HUES6 (cell line): Measurements from ENCODE around the gene ARHGAP12.

Source experiments
- H3K27ac ChIP-seq: 2 replicates; pipeline ENCODE4 v1.7.0; 2013; ENCODE audit warnings: low read depth, mild to moderate bottlenecking, low read length, inconsistent platforms
- H3K27me3 ChIP-seq: 2 replicates; pipeline ENCODE4 v1.6.1; 2013; ENCODE audit warnings: low read length; ENCODE audit not compliant: control insufficient read depth, insufficient read depth
- H3K36me3 ChIP-seq: 2 replicates; pipeline ENCODE4 v1.6.1; 2013; ENCODE audit warnings: low read length; ENCODE audit not compliant: control insufficient read depth, insufficient read depth
- H3K4me1 ChIP-seq: 2 replicates; pipeline ENCODE4 v1.6.1; 2013; ENCODE audit warnings: low read length; ENCODE audit not compliant: control insufficient read depth, insufficient read depth
- H3K4me3 ChIP-seq: 2 replicates; pipeline ENCODE4 v1.5.1; 2013; ENCODE audit warnings: low read depth, low read length
- H3K9ac ChIP-seq: one replicate; pipeline ENCODE4 v1.6.1; 2013; ENCODE audit warnings: mild to moderate bottlenecking, low read length
- H3K9me3 ChIP-seq: 2 replicates; pipeline ENCODE4 v1.6.1; 2013; ENCODE audit warnings: low read depth, low read length; ENCODE audit not compliant: control insufficient read depth, insufficient read depth

ARHGAP12 gene

DNA sequence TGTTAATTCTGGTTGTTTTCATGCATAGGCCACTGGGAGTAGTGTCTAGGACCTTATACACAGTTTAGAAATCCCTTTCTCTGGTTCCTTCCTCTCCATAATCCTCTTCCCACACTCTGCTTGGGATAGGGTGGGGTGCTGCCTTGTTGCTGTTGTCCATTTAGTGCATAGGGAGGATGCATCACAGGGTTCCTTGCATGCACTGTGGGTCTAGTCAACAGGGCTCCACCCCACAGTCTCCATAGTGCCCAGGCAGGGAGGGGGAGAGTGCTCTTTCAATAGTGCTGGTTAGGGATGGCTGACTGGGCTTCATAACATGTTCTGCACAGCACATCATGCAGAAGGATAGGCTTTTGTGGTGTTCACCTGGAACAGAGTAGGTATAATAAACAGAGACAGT lies 81.1 kb downstream of the ARHGAP12 start:
- no peak overlapping the region for H3K27ac ChIP-seq
- no peak overlapping the region for H3K9ac ChIP-seq
- no peak overlapping the region for H3K4me3 ChIP-seq
- no peaks in the 10 kb centered on the region for H3K9me3 ChIP-seq
- no peaks in the 10 kb centered on the region; the same call in 1 of the 2 replicates for H3K36me3 ChIP-seq
- no peaks in the 10 kb centered on the region for H3K27me3 ChIP-seq
- no peaks in the 10 kb centered on the region for H3K4me1 ChIP-seq

DNA sequence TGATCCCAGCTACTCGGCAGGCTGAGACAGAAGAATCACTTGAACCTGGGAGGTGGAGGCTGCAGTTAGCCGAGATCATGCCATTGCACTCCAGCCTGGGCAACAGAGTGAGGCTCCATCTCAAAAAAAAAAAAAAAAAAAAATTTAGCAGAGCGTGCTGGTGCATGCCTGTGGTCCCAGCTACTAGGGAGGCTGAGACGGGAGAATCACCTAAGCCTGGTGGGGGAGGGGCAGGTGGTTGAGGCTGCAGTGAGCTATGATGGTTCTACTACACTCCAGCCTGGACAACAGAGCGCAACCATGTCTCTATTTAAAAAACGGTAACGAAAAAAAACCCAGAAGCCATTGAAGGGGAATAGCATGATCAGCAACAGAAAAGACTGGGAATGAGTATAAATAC lies 89.9 kb downstream of the ARHGAP12 start:
- peaks cover 3% of the 10 kb centered on the region; the same call in 1 of the 2 replicates for H3K36me3 ChIP-seq
- no peak overlapping the region for H3K4me3 ChIP-seq
- no peaks in the 10 kb centered on the region for H3K27me3 ChIP-seq
- H3K4me1 ChIP-seq: peaks cover 3% of the 10 kb centered on the region
- H3K27ac ChIP-seq: no peak overlapping the region
- no peaks in the 10 kb centered on the region for H3K9me3 ChIP-seq
- no peak overlapping the region for H3K9ac ChIP-seq

DNA sequence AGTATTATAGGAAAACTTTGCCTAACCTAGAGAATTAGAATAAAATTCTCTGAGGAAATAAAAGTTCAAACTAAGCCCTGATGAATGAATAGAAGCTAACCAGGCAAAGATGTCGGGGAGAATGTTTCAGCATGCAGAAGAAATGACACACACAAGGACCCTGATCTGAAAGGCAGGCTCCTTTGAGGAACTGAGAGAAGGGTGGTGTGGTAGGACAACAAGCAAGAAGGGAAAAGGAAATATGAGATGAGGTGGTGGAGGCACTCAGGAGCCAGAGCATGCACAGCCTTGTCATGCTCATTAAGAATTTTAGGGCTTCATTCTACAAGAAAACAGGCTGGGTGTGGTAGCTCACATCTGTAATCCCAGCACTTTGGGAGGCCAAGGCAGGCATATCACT lies 90.6 kb downstream of the ARHGAP12 start:
- H3K9ac ChIP-seq: no peak overlapping the region
- no peak overlapping the region for H3K27ac ChIP-seq
- peaks cover 3% of the 10 kb centered on the region; the same call in 1 of the 2 replicates for H3K36me3 ChIP-seq
- H3K27me3 ChIP-seq: no peaks in the 10 kb centered on the region
- H3K4me1 ChIP-seq: peaks cover 3% of the 10 kb centered on the region
- no peaks in the 10 kb centered on the region for H3K9me3 ChIP-seq
- H3K4me3 ChIP-seq: no peak overlapping the region

DNA sequence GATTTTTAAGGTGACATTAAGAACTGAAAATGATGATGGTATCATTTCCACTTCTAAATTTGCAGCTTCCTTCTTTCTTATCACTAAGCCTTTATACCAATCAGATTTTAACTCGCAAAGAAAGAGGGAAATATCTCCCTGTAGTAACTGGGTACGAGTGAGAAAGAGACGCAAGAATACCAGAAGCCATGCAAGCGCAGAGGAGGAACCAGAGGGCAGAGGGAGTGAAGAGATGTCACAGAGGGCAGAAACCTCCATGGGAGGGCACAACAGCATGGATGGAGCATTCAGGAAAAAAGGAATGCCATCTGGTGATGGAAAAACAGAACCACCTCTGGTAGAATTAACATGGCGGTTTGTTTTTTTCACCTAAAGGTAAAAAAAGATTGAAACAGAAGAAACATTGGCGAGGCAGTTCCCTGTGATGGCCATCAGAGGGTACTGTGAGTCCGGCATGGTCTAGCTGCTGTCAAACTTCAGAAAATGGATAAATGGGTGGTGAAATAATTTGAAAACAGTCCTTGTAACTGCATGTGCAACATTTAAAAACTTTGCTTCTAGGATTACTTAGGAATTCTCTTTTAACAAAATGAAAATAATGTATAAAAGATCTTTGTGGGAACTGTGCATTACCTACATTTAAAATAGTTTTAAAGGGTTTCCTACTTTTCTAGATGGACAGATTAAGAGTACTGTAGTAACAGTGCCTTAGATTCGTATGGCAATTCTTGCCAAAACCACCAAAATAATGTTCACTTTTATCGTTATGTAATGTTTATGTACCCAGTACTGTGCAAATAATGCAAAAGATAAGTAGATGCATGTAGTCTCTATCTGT lies 91.8 kb downstream of the ARHGAP12 start:
- H3K4me1 ChIP-seq: peaks cover 3% of the 10 kb centered on the region
- 0 out of 2 replicates have a peak, but pooled peaks cover 3% of the 10 kb centered on the region for H3K36me3 ChIP-seq
- no peaks in the 10 kb centered on the region for H3K9me3 ChIP-seq
- H3K27ac ChIP-seq: no peak overlapping the region
- no peak overlapping the region for H3K4me3 ChIP-seq
- H3K27me3 ChIP-seq: no peaks in the 10 kb centered on the region
- no peak overlapping the region for H3K9ac ChIP-seq

DNA sequence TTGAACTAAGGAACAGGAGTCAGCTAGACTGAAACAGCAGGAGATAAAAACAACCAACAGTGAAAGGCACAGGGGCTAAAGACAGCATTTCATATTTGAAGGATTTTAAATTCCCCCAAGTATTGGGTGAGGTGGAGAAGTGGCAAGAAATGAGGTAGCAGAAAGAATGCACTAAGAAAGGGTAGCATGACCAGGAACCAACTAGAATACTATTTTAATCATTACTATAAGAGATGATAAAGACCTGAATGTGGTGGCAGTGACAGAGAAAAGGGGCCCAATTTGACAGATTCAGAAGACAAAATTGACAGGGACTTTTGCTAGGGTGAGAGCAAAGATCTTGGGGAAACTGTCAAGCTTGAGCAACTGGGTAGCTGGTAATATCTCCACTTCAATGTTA lies 94.9 kb downstream of the ARHGAP12 start:
- H3K4me1 ChIP-seq: peaks cover 3% of the 10 kb centered on the region
- no peak overlapping the region for H3K4me3 ChIP-seq
- no peaks in the 10 kb centered on the region for H3K27me3 ChIP-seq
- no peaks in the 10 kb centered on the region for H3K9me3 ChIP-seq
- no peaks in the 10 kb centered on the region for H3K36me3 ChIP-seq
- no peak overlapping the region for H3K27ac ChIP-seq
- no peak overlapping the region for H3K9ac ChIP-seq

DNA sequence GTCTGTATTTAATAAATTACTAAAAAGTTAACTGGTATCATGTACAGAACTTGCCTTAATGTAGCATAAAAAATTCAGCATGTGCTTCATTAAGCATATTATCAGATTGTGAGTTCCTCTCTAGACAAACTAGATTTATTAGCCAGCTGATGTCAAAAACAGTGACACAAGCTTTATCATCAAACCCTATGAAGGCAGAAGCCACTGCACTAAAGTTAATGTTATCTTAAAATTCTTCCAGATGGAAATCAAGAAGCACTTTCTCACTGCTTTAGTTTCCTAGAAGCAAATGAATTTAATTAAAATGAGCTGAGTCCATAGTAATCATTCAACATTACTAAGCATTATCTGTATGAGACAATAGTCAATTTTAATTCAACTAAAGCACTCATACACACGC lies 96.4 kb downstream of the ARHGAP12 start:
- H3K36me3 ChIP-seq: no peaks in the 10 kb centered on the region
- no peak overlapping the region for H3K4me3 ChIP-seq
- no peaks in the 10 kb centered on the region for H3K9me3 ChIP-seq
- peaks cover 3% of the 10 kb centered on the region for H3K4me1 ChIP-seq
- H3K27ac ChIP-seq: no peak overlapping the region
- no peak overlapping the region for H3K9ac ChIP-seq
- H3K27me3 ChIP-seq: no peaks in the 10 kb centered on the region

DNA sequence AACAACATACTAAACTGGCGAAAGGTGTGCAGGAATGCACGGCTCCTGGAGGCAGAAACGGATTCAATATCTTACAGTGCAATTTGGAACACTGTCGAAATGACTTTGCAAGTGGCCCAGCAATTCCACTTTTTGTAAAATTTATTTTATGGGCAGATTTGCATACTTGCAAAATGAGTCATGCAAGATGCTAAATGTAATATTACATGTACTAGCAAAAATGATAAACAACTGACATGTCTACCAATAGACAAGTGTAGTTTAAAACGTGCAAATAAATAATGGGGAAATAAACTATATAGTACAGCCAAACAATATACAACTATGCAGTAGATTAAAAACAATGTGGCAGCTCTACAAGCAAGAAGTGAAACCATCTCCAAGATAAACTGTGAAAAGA lies 97.7 kb downstream of the ARHGAP12 start:
- Histone ChIP-seq H3K9me3 (no peaks in the 10 kb centered on the region), H3K27ac (no peak overlapping the region), H3K27me3 (no peaks in the 10 kb centered on the region), H3K4me3 (no peak overlapping the region), H3K36me3 (no peaks in the 10 kb centered on the region), H3K4me1 (no peaks in the 10 kb centered on the region; the same call in 1 of the 2 replicates), H3K9ac (no peak overlapping the region)

DNA sequence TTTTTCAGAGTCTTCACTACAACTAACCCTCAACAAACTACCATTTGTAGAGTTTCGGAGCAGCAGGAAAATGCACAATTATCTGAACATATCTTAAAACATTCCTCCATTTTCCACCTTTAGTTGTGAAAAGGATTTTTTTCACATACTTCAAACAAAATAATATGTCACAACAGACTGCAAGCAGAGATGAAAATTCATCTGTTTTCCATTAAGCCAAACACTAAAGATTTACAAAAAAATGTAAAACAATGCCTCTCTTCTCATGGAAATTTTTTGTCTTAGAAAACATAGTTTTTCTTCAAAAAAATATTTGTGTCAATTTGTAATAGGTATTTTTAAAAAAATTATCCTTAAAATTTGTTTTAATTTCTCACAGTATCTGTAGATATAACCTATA lies 98.9 kb downstream of the ARHGAP12 start:
- H3K9me3 ChIP-seq: no peaks in the 10 kb centered on the region
- H3K27me3 ChIP-seq: no peaks in the 10 kb centered on the region
- no peaks in the 10 kb centered on the region; the same call in 1 of the 2 replicates for H3K4me1 ChIP-seq
- no peak overlapping the region for H3K4me3 ChIP-seq
- no peaks in the 10 kb centered on the region for H3K36me3 ChIP-seq
- H3K27ac ChIP-seq: no peak overlapping the region
- no peak overlapping the region for H3K9ac ChIP-seq

DNA sequence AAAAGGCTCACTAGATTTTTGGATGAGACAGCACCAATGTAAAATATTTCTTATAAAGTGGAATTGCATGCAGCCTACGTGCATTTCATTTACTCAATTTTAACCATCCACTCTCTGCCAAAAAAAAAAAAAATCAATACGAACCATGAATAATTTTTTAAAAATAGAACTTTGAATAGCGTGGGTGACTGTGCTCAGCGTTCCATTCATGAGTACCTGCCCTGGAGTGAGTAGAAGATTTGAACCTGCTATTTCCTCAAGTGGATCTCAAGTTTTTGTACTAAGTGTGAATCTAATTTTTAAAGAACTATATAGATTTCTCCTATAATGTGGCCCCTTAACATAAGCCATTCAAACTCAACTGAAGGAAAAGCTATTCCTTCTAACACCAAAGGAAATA lies 105.3 kb downstream of the ARHGAP12 start:
- Histone ChIP-seq H3K4me1 (no peaks in the 10 kb centered on the region), H3K9ac (no peak overlapping the region), H3K27ac (no peak overlapping the region), H3K4me3 (no peak overlapping the region), H3K36me3 (peaks cover 6% of the 10 kb centered on the region; the same call in 1 of the 2 replicates), H3K27me3 (no peaks in the 10 kb centered on the region), H3K9me3 (no peaks in the 10 kb centered on the region)

DNA sequence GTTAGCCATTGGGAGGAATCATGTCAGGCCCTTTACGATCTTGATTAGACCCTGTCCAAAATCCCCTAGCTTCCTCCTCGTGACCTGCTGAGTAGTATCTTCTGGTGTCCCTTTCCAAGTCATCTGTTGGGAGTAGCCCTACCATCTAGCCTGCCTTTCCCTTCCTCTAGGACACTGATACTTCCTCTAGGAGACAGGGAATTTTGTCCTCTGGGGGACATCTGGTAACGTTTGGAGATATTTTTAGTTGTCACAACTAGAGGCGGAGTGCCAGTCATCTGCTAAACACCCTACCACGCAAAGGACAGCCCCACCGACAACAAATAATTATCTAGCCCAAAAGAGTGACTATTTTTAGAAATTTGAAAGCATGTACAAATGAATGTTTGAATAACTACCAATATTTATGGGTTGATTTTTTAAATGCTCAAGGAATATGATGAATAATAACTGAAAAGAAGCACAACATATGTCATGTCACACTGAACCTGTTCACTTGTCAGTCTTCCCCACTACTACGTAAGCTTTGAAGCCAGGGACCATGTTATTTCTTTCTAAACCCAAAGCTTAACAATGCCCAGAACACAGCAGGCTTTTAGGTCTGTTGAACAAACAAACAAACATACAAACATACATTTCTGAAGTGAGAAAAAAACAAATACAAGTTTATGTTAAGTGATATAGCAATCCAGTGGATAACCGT lies 105.9 kb downstream of the ARHGAP12 start:
- Histone ChIP-seq H3K27me3 (no peaks in the 10 kb centered on the region), H3K36me3 (peaks cover 6% of the 10 kb centered on the region), H3K27ac (no peak overlapping the region), H3K4me3 (no peak overlapping the region), H3K9ac (no peak overlapping the region), H3K4me1 (no peaks in the 10 kb centered on the region), H3K9me3 (no peaks in the 10 kb centered on the region)

DNA sequence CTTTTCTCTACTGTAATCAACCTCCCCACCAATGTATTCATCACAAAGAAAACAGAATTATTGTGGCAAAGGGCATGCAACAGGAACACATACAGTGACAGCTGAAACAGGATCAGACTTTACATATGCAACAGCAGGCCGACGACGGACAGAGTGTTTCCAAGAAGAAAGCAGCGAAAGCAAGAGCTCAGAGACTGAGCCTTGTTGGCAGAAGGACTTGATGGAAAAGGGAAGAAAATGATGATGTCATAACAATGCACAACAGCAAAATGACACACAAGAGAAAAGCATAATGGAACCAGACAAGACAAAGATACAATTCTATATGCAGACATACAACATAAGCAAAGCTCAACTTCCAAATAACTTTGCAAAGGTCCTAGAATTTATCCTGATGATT lies 106.5 kb downstream of the ARHGAP12 start:
- H3K9me3 ChIP-seq: no peaks in the 10 kb centered on the region
- H3K36me3 ChIP-seq: peaks cover 6% of the 10 kb centered on the region
- H3K27me3 ChIP-seq: no peaks in the 10 kb centered on the region
- no peak overlapping the region for H3K9ac ChIP-seq
- no peak overlapping the region for H3K27ac ChIP-seq
- H3K4me3 ChIP-seq: no peak overlapping the region
- H3K4me1 ChIP-seq: no peaks in the 10 kb centered on the region
